ENCODE results near the gene NAA20.

Gene NAA20

GRCh38 chr20:20005342-20005741 lies 11.8 kb upstream of the NAA20 start:
- H3K27ac ChIP-seq (ENCODE audit: low read depth, low read length), result no peak overlapping the region
- no peak overlapping the region for H3K4me3 ChIP-seq (ENCODE audit: insufficient read depth, low read length, poor library complexity, severe bottlenecking)
- no peaks in the 10 kb centered on the region for H3K9me3 ChIP-seq (ENCODE audit: insufficient read depth, low read length)
- H3K9me2 ChIP-seq (replicated peaks; ENCODE audit: insufficient read depth, low read length), result no peaks in the 10 kb centered on the region
- H3K79me2 ChIP-seq (ENCODE audit: insufficient read depth, low read length), result no peaks in the 10 kb centered on the region
- no peaks in the 10 kb centered on the region for H3K36me3 ChIP-seq (ENCODE audit: low read length)
- no peaks in the 10 kb centered on the region for H4K20me1 ChIP-seq (ENCODE audit: low read depth, low read length)
- no peak for TF ChIP-seq EZH2phosphoT487 (conservative IDR thresholded peaks at IDR 0.05; ENCODE audit: low read length)
- no peak for TF ChIP-seq CTCF (IDR thresholded peaks at IDR 0.05; ENCODE audit: insufficient read depth, low read length, poor library complexity, severe bottlenecking)
- H2AFZ ChIP-seq (ENCODE audit: low read depth, low read length, severe bottlenecking), result no peak overlapping the region
- no peak overlapping the region for H3K4me2 ChIP-seq (ENCODE audit: low read depth, low read length, poor library complexity, severe bottlenecking)
- H3K27me3 ChIP-seq (ENCODE audit: low read length), result no peaks in the 10 kb centered on the region
- H3F3A ChIP-seq (ENCODE audit: insufficient read depth), result no peaks in the 10 kb centered on the region
- H3K9ac ChIP-seq (ENCODE audit: low read length), result no peak overlapping the region

GRCh38 chr20:20009784-20010253 lies 7.3 kb upstream of the NAA20 start:
- H2AFZ ChIP-seq (ENCODE audit: low read depth, low read length, severe bottlenecking), result no peak overlapping the region
- H3K36me3 ChIP-seq (ENCODE audit: low read length), result no peaks in the 10 kb centered on the region
- H3K4me3 ChIP-seq (ENCODE audit: insufficient read depth, low read length, poor library complexity, severe bottlenecking), result no peak overlapping the region
- H3F3A ChIP-seq (ENCODE audit: insufficient read depth), result no peaks in the 10 kb centered on the region
- H3K4me2 ChIP-seq (ENCODE audit: low read depth, low read length, poor library complexity, severe bottlenecking), result no peak overlapping the region
- H4K20me1 ChIP-seq (ENCODE audit: low read depth, low read length), result no peaks in the 10 kb centered on the region
- H3K9me3 ChIP-seq (ENCODE audit: insufficient read depth, low read length), result no peaks in the 10 kb centered on the region
- no peaks in the 10 kb centered on the region for H3K27me3 ChIP-seq (ENCODE audit: low read length)
- H3K9ac ChIP-seq (ENCODE audit: low read length), result no peak overlapping the region
- H3K79me2 ChIP-seq (ENCODE audit: insufficient read depth, low read length), result no peaks in the 10 kb centered on the region
- H3K9me2 ChIP-seq (replicated peaks; ENCODE audit: insufficient read depth, low read length), result no peaks in the 10 kb centered on the region
- no peak for TF ChIP-seq CTCF (IDR thresholded peaks at IDR 0.05; ENCODE audit: insufficient read depth, low read length, poor library complexity, severe bottlenecking)
- TF ChIP-seq EZH2phosphoT487 (conservative IDR thresholded peaks at IDR 0.05; ENCODE audit: low read length), result no peak
- H3K27ac ChIP-seq (ENCODE audit: low read depth, low read length), result no peak overlapping the region

GRCh38 chr20:20010639-20011500 lies 6.3 kb upstream of the NAA20 start:
- no peak overlapping the region for H3K27ac ChIP-seq (ENCODE audit: low read depth, low read length)
- H3K9me3 ChIP-seq (ENCODE audit: insufficient read depth, low read length), result no peaks in the 10 kb centered on the region
- no peak for TF ChIP-seq EZH2phosphoT487 (conservative IDR thresholded peaks at IDR 0.05; ENCODE audit: low read length)
- no peak for TF ChIP-seq CTCF (IDR thresholded peaks at IDR 0.05; ENCODE audit: insufficient read depth, low read length, poor library complexity, severe bottlenecking)
- H3K36me3 ChIP-seq (ENCODE audit: low read length), result no peaks in the 10 kb centered on the region
- no peaks in the 10 kb centered on the region for H3K79me2 ChIP-seq (ENCODE audit: insufficient read depth, low read length)
- no peak overlapping the region for H2AFZ ChIP-seq (ENCODE audit: low read depth, low read length, severe bottlenecking)
- no peaks in the 10 kb centered on the region for H4K20me1 ChIP-seq (ENCODE audit: low read depth, low read length)
- H3K4me3 ChIP-seq (ENCODE audit: insufficient read depth, low read length, poor library complexity, severe bottlenecking), result no peak overlapping the region
- no peaks in the 10 kb centered on the region for H3K9me2 ChIP-seq (replicated peaks; ENCODE audit: insufficient read depth, low read length)
- H3K27me3 ChIP-seq (ENCODE audit: low read length), result no peaks in the 10 kb centered on the region
- no peak overlapping the region for H3K4me2 ChIP-seq (ENCODE audit: low read depth, low read length, poor library complexity, severe bottlenecking)
- H3F3A ChIP-seq (ENCODE audit: insufficient read depth), result peaks cover 2% of the 10 kb centered on the region; the same call in 1 of the 2 replicates
- no peak overlapping the region for H3K9ac ChIP-seq (ENCODE audit: low read length)

Data from SU-DHL-6 (cell line).